ENCODE results near the gene P2RX2.

GRCh38 chr12:132632521-132633228 lies 14.1 kb downstream of the P2RX2 start:
- TF ChIP-seq CTCF (conservative IDR thresholded peaks at IDR 0.05; ENCODE audit: low read length), result no peak
- TF ChIP-seq EZH2phosphoT487 (IDR thresholded peaks at IDR 0.05; ENCODE audit: borderline replicate concordance, low read depth, low read length), result no peak

Data from OCI-LY7 (cell line).